Astrocyte (in vitro differentiated cells and primary cell): ENCODE data around the gene DZIP1. TPM values are rescaled to one million over a fixed set of nuclear protein-coding genes. Genes with fewer than 3 reads are reported as not detected.
"Not testable (repeated sequence)": the region's sequence is repeated elsewhere in the genome, so short reads cannot be mapped to it uniquely, and the experiment has no call there.

Experiments used
- DNase-seq: peaks from one replicate; pipeline ENCODE4 v3.0.0-alpha.2; 2010; ENCODE audit warnings: low read depth
- FAIRE-seq: peaks from 2 replicates; lab custom pipeline; 2011; peaks lifted over from hg19 to GRCh38; lab: Jason Lieb, UNC
- H2AFZ ChIP-seq: 2 replicates; pipeline ENCODE4 v1.6.0; 2012; ENCODE audit warnings: low read depth, low read length, inconsistent platforms
- H3K27ac ChIP-seq: 2 replicates; pipeline ENCODE4 v1.5.1; 2011; ENCODE audit warnings: low read depth, low read length, inconsistent platforms
- H3K27me3 ChIP-seq: 2 replicates; pipeline ENCODE4 v1.6.0; 2011; ENCODE audit warnings: low read length, inconsistent platforms; ENCODE audit not compliant: insufficient read depth
- H3K36me3 ChIP-seq: 2 replicates; pipeline ENCODE4 v1.5.1; 2011; ENCODE audit warnings: low read length, inconsistent platforms; ENCODE audit not compliant: insufficient read depth
- H3K4me1 ChIP-seq: 2 replicates; pipeline ENCODE4 v1.5.1; 2011; ENCODE audit warnings: low read length, inconsistent platforms; ENCODE audit not compliant: insufficient read depth
- H3K4me2 ChIP-seq: 2 replicates; pipeline ENCODE4 v1.6.0; 2012; ENCODE audit warnings: low read length, inconsistent platforms
- H3K4me3 ChIP-seq: 2 replicates; pipeline ENCODE4 v1.5.1; 2011; ENCODE audit warnings: low read depth, mild to moderate bottlenecking, low read length, inconsistent platforms; ENCODE audit not compliant: insufficient read depth
- H3K79me2 ChIP-seq: 2 replicates; pipeline ENCODE4 v1.6.0; 2012; ENCODE audit warnings: mild to moderate bottlenecking, low read length, inconsistent platforms; ENCODE audit not compliant: insufficient read depth
- H3K9ac ChIP-seq: 2 replicates; pipeline ENCODE4 v1.6.0; 2012; ENCODE audit warnings: mild to moderate bottlenecking, low read length, inconsistent platforms
- H3K9me3 ChIP-seq: 2 replicates; pipeline ENCODE4 v1.5.1; 2012; ENCODE audit warnings: low read depth, mild to moderate bottlenecking, low read length, inconsistent platforms; ENCODE audit not compliant: insufficient read depth
- H4K20me1 ChIP-seq: 2 replicates; pipeline ENCODE4 v1.6.0; 2012; ENCODE audit warnings: low read length, inconsistent platforms; ENCODE audit not compliant: insufficient read depth
- H3K27ac Mint-ChIP-seq: one replicate; pipeline ENCODE4 v1.8.0; 2021; ENCODE audit warnings: mild to moderate bottlenecking, mixed read lengths; ENCODE audit not compliant: unreplicated experiment
- H3K27me3 Mint-ChIP-seq: one replicate; pipeline ENCODE4 v1.8.0; 2021; ENCODE audit warnings: low read depth, mixed read lengths; ENCODE audit not compliant: unreplicated experiment
- H3K36me3 Mint-ChIP-seq: one replicate; pipeline ENCODE4 v1.8.0; 2021; ENCODE audit warnings: low read depth, mixed read lengths; ENCODE audit not compliant: unreplicated experiment
- H3K4me1 Mint-ChIP-seq: one replicate; pipeline ENCODE4 v1.8.0; 2021; ENCODE audit warnings: low read depth, mixed read lengths; ENCODE audit not compliant: unreplicated experiment
- H3K4me3 Mint-ChIP-seq: one replicate; pipeline ENCODE4 v1.8.0; 2021; ENCODE audit warnings: mild to moderate bottlenecking, moderate library complexity, mixed read lengths; ENCODE audit not compliant: unreplicated experiment
- H3K9me3 Mint-ChIP-seq: one replicate; pipeline ENCODE4 v1.8.0; 2021; ENCODE audit warnings: mild to moderate bottlenecking, mixed read lengths; ENCODE audit not compliant: unreplicated experiment
- CTCF ChIP-seq: IDR thresholded peaks from 2 replicates; pipeline ENCODE4 v1.5.1; 2011; ENCODE audit warnings: low read depth, mild to moderate bottlenecking, inconsistent platforms, low read length, moderate library complexity; ENCODE audit not compliant: insufficient read depth
- EZH2 ChIP-seq: IDR thresholded peaks from 2 replicates; pipeline ENCODE4 v1.6.1; 2012; ENCODE audit warnings: mild to moderate bottlenecking, low read length, inconsistent platforms; ENCODE audit not compliant: insufficient read depth
- total RNA-seq: library from RNA; stranded (reverse); gene quantifications from 2 replicates; pipeline ENCODE4 v1.2.1, GENCODE V29; 2021

Gene DZIP1
- total RNA-seq, 1 donor from 2014 or later: 52.4 TPM

GRCh38 chr13:95568131-95568530 lies 76.4 kb downstream of the DZIP1 start:
- H2AFZ ChIP-seq: no peak overlapping the region

GRCh38 chr13:95565758-95566157 lies 78.7 kb downstream of the DZIP1 start:
- H3K9me3 Mint-ChIP-seq, H3K4me3 Mint-ChIP-seq, H3K36me3 ChIP-seq, DNase-seq, H3K27me3 ChIP-seq, H3K27ac Mint-ChIP-seq, FAIRE-seq, H2AFZ ChIP-seq, H3K36me3 Mint-ChIP-seq, H3K27me3 Mint-ChIP-seq, H3K4me1 Mint-ChIP-seq, H4K20me1 ChIP-seq, H3K27ac ChIP-seq, H3K4me3 ChIP-seq, H3K4me1 ChIP-seq, H3K79me2 ChIP-seq, H3K4me2 ChIP-seq, H3K9me3 ChIP-seq, H3K9ac ChIP-seq: not testable (repeated sequence)

More at GRCh38 chr13:95568131-95568530, 76.4 kb downstream of the DZIP1 start:
- Histone ChIP-seq H4K20me1 (no peaks in the 10 kb centered on the region), H3K27me3 (no peaks in the 10 kb centered on the region), H3K4me3 (no peak overlapping the region), H3K79me2 (no peaks in the 10 kb centered on the region), H3K4me2 (no peak overlapping the region), H3K9me3 (no peaks in the 10 kb centered on the region), H3K27ac (no peak overlapping the region), H3K4me1 (peaks cover 7% of the 10 kb centered on the region), H3K9ac (no peak overlapping the region), H3K36me3 (no peaks in the 10 kb centered on the region)
- H3K4me1 Mint-ChIP-seq: peaks cover 1% of the 10 kb centered on the region
- FAIRE-seq: no peak
- H3K27me3 Mint-ChIP-seq: no peaks in the 10 kb centered on the region
- H3K27ac Mint-ChIP-seq: no peak overlapping the region
- no peak for DNase-seq
- no peaks in the 10 kb centered on the region for H3K36me3 Mint-ChIP-seq
- H3K9me3 Mint-ChIP-seq: peaks cover 3% of the 10 kb centered on the region
- TF ChIP-seq CTCF (no peak), EZH2 (no peak)
- H3K4me3 Mint-ChIP-seq: no peak overlapping the region

- no peaks in the 10 kb centered on the region for H3K36me3 Mint-ChIP-seq
- no peak overlapping the region for H3K27ac Mint-ChIP-seq
- H3K4me3 Mint-ChIP-seq: no peak overlapping the region
- H3K27me3 ChIP-seq: no peaks in the 10 kb centered on the region
- H3K4me1 ChIP-seq: peaks cover 7% of the 10 kb centered on the region
- H3K27me3 Mint-ChIP-seq: no peaks in the 10 kb centered on the region
- peak overlapping the region; percentile 54 for H3K4me2 ChIP-seq
- no peak overlapping the region for H3K9ac ChIP-seq
- H4K20me1 ChIP-seq: no peaks in the 10 kb centered on the region
- FAIRE-seq (peak; percentile 49), DNase-seq (peak; percentile 83)
- H3K4me1 Mint-ChIP-seq: no peaks in the 10 kb centered on the region
- TF ChIP-seq CTCF: no peak
- no peak for TF ChIP-seq EZH2
- H2AFZ ChIP-seq: no peak overlapping the region
- no peaks in the 10 kb centered on the region for H3K9me3 ChIP-seq
- H3K4me3 ChIP-seq: no peak overlapping the region
- peaks cover 3% of the 10 kb centered on the region for H3K9me3 Mint-ChIP-seq
- no peak overlapping the region for H3K27ac ChIP-seq
- H3K36me3 ChIP-seq: no peaks in the 10 kb centered on the region
- no peaks in the 10 kb centered on the region for H3K79me2 ChIP-seq
Observed at GRCh38 chr13:95564733-95565291, 79.7 kb downstream of the DZIP1 start.
